Tibial artery (tissue), 4 donors: Measurements from ENCODE around the gene BRD8.

ENCODE experiments used
- DNase-seq, 2 donors: peaks; one replicate each; pipeline ENCODE4 v3.0.0-alpha.2; 2019
- H3K27ac ChIP-seq, 2 donors: fragments of 200-600 bp; sonication (generic) in 1 of 2; 1 replicate in 1 of 2; 2 replicates in 1 of 2; pipeline ENCODE4 v1.5.1; 2018 to 2019; ENCODE audit warnings: mild to moderate bottlenecking in 1 of 2
- H3K27me3 ChIP-seq, 2 donors: fragments of 200-600 bp; sonication (generic) in 1 of 2; one replicate each; pipeline versions ENCODE4 v1.5.1 to v1.6.0; 2016 to 2019
- H3K36me3 ChIP-seq, 3 donors: fragments of 200-600 bp; sonication (generic) in 2 of 3; one replicate each; pipeline ENCODE4 v1.5.1; 2016 to 2019; ENCODE audit warnings: mild to moderate bottlenecking in 2 of 3
- H3K4me1 ChIP-seq, 4 donors: fragments of 200-600 bp; sonication (generic) in 2 of 4; 1 replicate in 3 of 4; 2 replicates in 1 of 4; pipeline ENCODE4 v1.5.1; 2016 to 2019
- H3K4me3 ChIP-seq, 2 donors: fragments of 200-600 bp; sonication (generic) in 1 of 2; 1 replicate in 1 of 2; 2 replicates in 1 of 2; pipeline ENCODE4 v1.5.1; 2018 to 2019; ENCODE audit warnings: mild to moderate bottlenecking in 2 of 2
- H3K9me3 ChIP-seq, 3 donors: fragments of 200-600 bp; sonication (generic) in 1 of 3; one replicate each; pipeline ENCODE4 v1.5.1; 2016 to 2019
- CTCF ChIP-seq, 2 experiments: fragments of 200-600 bp in 1 of 2; fragments of 450-650 bp in 1 of 2; IDR thresholded peaks; one replicate each; pipeline ENCODE4 v1.5.1; 2017 to 2019; ENCODE audit warnings: antibody characterized with exemption in 2 of 2, mild to moderate bottlenecking in 1 of 2, moderate library complexity in 1 of 2
- intact Hi-C: fragments of 100-400 bp; cut with DNase I; formaldehyde crosslinking; loops from one replicate; pipeline ENCODE4 v1.15.0; 2023; ENCODE audit warnings: low total_unique reads

BRD8 gene

GRCh38 chr5:138129347-138129746, 49.1 kb downstream of the BRD8 start:
- no peak overlapping the region for H3K27ac ChIP-seq
- no peaks in the 10 kb centered on the region for H3K4me1 ChIP-seq
- H3K27me3 ChIP-seq, result peaks cover 0 to 3% of the 10 kb centered on the region in 2 donors
- TF ChIP-seq CTCF (IDR thresholded peaks at IDR 0.05), result no peak
- DNase-seq, result no peak
- H3K36me3 ChIP-seq, result no peaks in the 10 kb centered on the region
- H3K9me3 ChIP-seq, result no peaks in the 10 kb centered on the region
- intact Hi-C loops, result no loop called here
- H3K4me3 ChIP-seq, result no peak overlapping the region

DNA sequence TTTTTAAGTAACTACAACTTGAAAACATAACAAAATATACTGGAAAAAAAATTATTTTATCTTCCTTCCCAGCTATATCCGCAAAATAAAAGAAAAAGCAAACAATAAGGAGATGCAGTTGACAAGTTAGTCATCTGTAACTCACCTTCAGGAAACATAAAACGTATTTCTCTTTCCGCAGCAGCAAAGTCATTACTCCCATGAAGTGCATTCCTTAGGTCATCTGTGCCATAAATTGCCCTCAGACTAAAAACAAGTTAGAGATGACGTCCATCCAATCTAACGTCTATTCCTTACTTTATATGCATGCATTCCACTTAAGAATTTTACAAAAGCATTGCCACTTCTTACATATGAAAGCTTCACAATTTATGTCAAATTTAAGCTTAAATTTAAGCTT, 50.1 kb downstream of the BRD8 start:
- no peaks in the 10 kb centered on the region for H3K36me3 ChIP-seq
- no peak for TF ChIP-seq CTCF (IDR thresholded peaks at IDR 0.05)
- H3K9me3 ChIP-seq, result no peaks in the 10 kb centered on the region
- H3K27me3 ChIP-seq, result peaks cover 0 to 3% of the 10 kb centered on the region in 2 donors
- intact Hi-C loops, result no loop called here
- no peak overlapping the region for H3K27ac ChIP-seq
- no peak overlapping the region for H3K4me3 ChIP-seq
- no peak for DNase-seq
- H3K4me1 ChIP-seq, result no peaks in the 10 kb centered on the region

GRCh38 chr5:138115254-138115653, 63.2 kb downstream of the BRD8 start:
- intact Hi-C loops, result no loop called here

GRCh38 chr5:138111937-138112336, 66.5 kb downstream of the BRD8 start:
- intact Hi-C loops, result no loop called here
- Histone ChIP-seq H3K4me1 (no peaks in the 10 kb centered on the region), H3K27me3 (no peaks in the 10 kb centered on the region), H3K4me3 (no peak overlapping the region), H3K36me3 (no peaks in the 10 kb centered on the region), H3K9me3 (no peaks in the 10 kb centered on the region), H3K27ac (no peak overlapping the region)
- no peak for DNase-seq
- no peak for TF ChIP-seq CTCF (IDR thresholded peaks at IDR 0.05)

More at GRCh38 chr5:138115254-138115653, 63.2 kb downstream of the BRD8 start:
- Histone ChIP-seq H3K4me3 (no peak overlapping the region), H3K9me3 (no peaks in the 10 kb centered on the region), H3K27ac (no peak overlapping the region), H3K27me3 (no peaks in the 10 kb centered on the region), H3K36me3 (no peaks in the 10 kb centered on the region), H3K4me1 (no peaks in the 10 kb centered on the region)
- TF ChIP-seq CTCF (IDR thresholded peaks at IDR 0.05), result no peak
- no peak for DNase-seq

GRCh38 chr5:138111181-138111580, 67.2 kb downstream of the BRD8 start:
- no peak overlapping the region for H3K4me3 ChIP-seq
- no peak for TF ChIP-seq CTCF (IDR thresholded peaks at IDR 0.05)
- H3K27me3 ChIP-seq, result peaks cover 0 to 1% of the 10 kb centered on the region in 2 donors
- H3K27ac ChIP-seq, result no peak overlapping the region
- H3K9me3 ChIP-seq, result no peaks in the 10 kb centered on the region
- no peaks in the 10 kb centered on the region for H3K4me1 ChIP-seq
- DNase-seq, result no peak
- H3K36me3 ChIP-seq, result no peaks in the 10 kb centered on the region
- intact Hi-C loops, result no loop called here
